H9 (cell line): ENCODE measurements around the gene PRPF6. TPM values are rescaled to one million over a fixed set of nuclear protein-coding genes. Genes with fewer than 3 reads are reported as not detected.
A peak's percentile ranks its signal among the peaks of the same experiment; 100 is the strongest.

ENCODE experiments used
- DNase-seq: peaks from one replicate; pipeline ENCODE4 v3.0.0-alpha.2; 2017
- H2AFZ ChIP-seq: one replicate; pipeline ENCODE4 v1.6.1; 2013; ENCODE audit warnings: mild to moderate bottlenecking, low read length, control low read depth, moderate library complexity
- H2AK5ac ChIP-seq: 2 replicates; pipeline ENCODE4 v1.6.1; 2013; ENCODE audit warnings: low read length, control low read depth, mixed read lengths; ENCODE audit not compliant: insufficient read length
- H2BK120ac ChIP-seq: one replicate; pipeline ENCODE4 v1.6.1; 2013; ENCODE audit warnings: low read depth, mild to moderate bottlenecking, low read length, control low read depth, inconsistent platforms; ENCODE audit not compliant: poor library complexity, severe bottlenecking
- H2BK12ac ChIP-seq: 2 replicates; pipeline ENCODE4 v1.6.1; 2013; ENCODE audit warnings: low read length, control low read depth, mixed read lengths, low read depth; ENCODE audit not compliant: insufficient read length
- H2BK15ac ChIP-seq: 2 replicates; pipeline ENCODE4 v1.6.1; 2013; ENCODE audit warnings: low read depth, low read length, control low read depth
- H2BK20ac ChIP-seq: one replicate; pipeline ENCODE4 v1.6.1; 2013; ENCODE audit warnings: low read depth, mild to moderate bottlenecking, low read length, control low read depth, inconsistent platforms; ENCODE audit not compliant: poor library complexity, severe bottlenecking
- H2BK5ac ChIP-seq: 2 replicates; pipeline ENCODE4 v1.6.1; 2013; ENCODE audit warnings: low read length, control low read depth, mixed read lengths; ENCODE audit not compliant: insufficient read length
- H3K14ac ChIP-seq: 2 replicates; pipeline ENCODE4 v1.6.1; 2013; ENCODE audit warnings: low read length, control low read depth; ENCODE audit not compliant: insufficient read depth
- H3K18ac ChIP-seq: 2 replicates; pipeline ENCODE4 v1.6.1; 2013; ENCODE audit warnings: low read depth, mild to moderate bottlenecking, mixed read lengths, low read length, control low read depth; ENCODE audit not compliant: insufficient read length
- H3K23ac ChIP-seq: 2 replicates; pipeline ENCODE4 v1.6.1; 2013; ENCODE audit warnings: low read length, control low read depth, mixed read lengths, low read depth; ENCODE audit not compliant: insufficient read length
- H3K23me2 ChIP-seq: 2 replicates; pipeline ENCODE4 v1.6.1; 2013; ENCODE audit warnings: low read depth, mild to moderate bottlenecking, mixed read lengths, low read length, control low read depth; ENCODE audit not compliant: insufficient read length, poor library complexity, severe bottlenecking
- H3K27ac ChIP-seq: 2 replicates; pipeline ENCODE4 v1.5.1; 2013; ENCODE audit warnings: low read length, control low read depth, mixed read lengths, low read depth; ENCODE audit not compliant: insufficient read length
- H3K27me3 ChIP-seq: 2 replicates; pipeline ENCODE4 v1.6.1; 2013; ENCODE audit warnings: low read length, control low read depth, inconsistent platforms; ENCODE audit not compliant: insufficient read depth
- H3K4ac ChIP-seq: 2 replicates; pipeline ENCODE4 v1.6.1; 2013; ENCODE audit warnings: low read depth, mild to moderate bottlenecking, control low read depth, inconsistent platforms, low read length, moderate library complexity
- H3K4me1 ChIP-seq: 2 replicates; pipeline ENCODE4 v1.6.1; 2013; ENCODE audit warnings: low read length, control low read depth, inconsistent platforms; ENCODE audit not compliant: insufficient read depth
- H3K4me2 ChIP-seq: 2 replicates; pipeline ENCODE4 v1.6.1; 2013; ENCODE audit warnings: low read length, control low read depth, mixed read lengths; ENCODE audit not compliant: insufficient read length, insufficient read depth
- H3K56ac ChIP-seq: 2 replicates; pipeline ENCODE4 v1.6.1; 2013; ENCODE audit warnings: low read depth, mild to moderate bottlenecking, mixed read lengths, low read length, control low read depth; ENCODE audit not compliant: insufficient read length
- H3K79me1 ChIP-seq: 2 replicates; pipeline ENCODE4 v1.6.1; 2013; ENCODE audit warnings: low read depth, mild to moderate bottlenecking, moderate library complexity, low read length, control low read depth, inconsistent platforms; ENCODE audit not compliant: insufficient read depth, poor library complexity, severe bottlenecking
- H3K79me2 ChIP-seq: 2 replicates; pipeline ENCODE4 v1.6.1; 2013; ENCODE audit warnings: low read length, control low read depth, inconsistent platforms; ENCODE audit not compliant: insufficient read depth
- H3K9ac ChIP-seq: 2 replicates; pipeline ENCODE4 v1.6.1; 2013; ENCODE audit warnings: low read length, control low read depth, mixed read lengths; ENCODE audit not compliant: insufficient read length; ENCODE audit errors: extremely low read depth
- H3K9me3 ChIP-seq: one replicate; pipeline ENCODE4 v1.6.1; 2013; ENCODE audit warnings: low read depth, low read length, inconsistent platforms; ENCODE audit not compliant: control insufficient read depth
- H3T11ph ChIP-seq: one replicate; pipeline ENCODE4 v1.6.1; 2013; ENCODE audit warnings: mild to moderate bottlenecking, low read length, control low read depth, inconsistent platforms
- H4K20me1 ChIP-seq: one replicate; pipeline ENCODE4 v1.6.1; 2013; ENCODE audit not compliant: control insufficient read depth, insufficient read length, insufficient read depth
- H4K5ac ChIP-seq: 2 replicates; pipeline ENCODE4 v1.6.1; 2013; ENCODE audit warnings: low read depth, mild to moderate bottlenecking, mixed read lengths, low read length, control low read depth; ENCODE audit not compliant: insufficient read length
- H4K8ac ChIP-seq: replicated peaks from 2 replicates; pipeline ENCODE4 v1.6.1; 2013; ENCODE audit warnings: low read length, control low read depth, mixed read lengths, low read depth; ENCODE audit not compliant: insufficient read length
- H4K91ac ChIP-seq: 2 replicates; pipeline ENCODE4 v1.6.1; 2013; ENCODE audit warnings: low read depth, mild to moderate bottlenecking, moderate library complexity, mixed read lengths, low read length, control low read depth; ENCODE audit not compliant: insufficient read length
- H3K27ac Mint-ChIP-seq, 3 experiments: 2 replicates in 2 of 3; 3 replicates in 1 of 3; pipeline ENCODE4 v1.8.0; 2020 to 2021; ENCODE audit warnings: mixed read lengths in 3 of 3, mild to moderate bottlenecking in 1 of 3, moderate library complexity in 1 of 3
- H3K27me3 Mint-ChIP-seq: 2 replicates; pipeline ENCODE4 v1.8.0; 2021; ENCODE audit warnings: low read depth, mild to moderate bottlenecking, moderate library complexity, mixed read lengths
- H3K36me3 Mint-ChIP-seq, 3 experiments: 2 replicates in 2 of 3; 3 replicates in 1 of 3; pipeline ENCODE4 v1.8.0; 2020 to 2021; ENCODE audit warnings: low read depth in 3 of 3, mixed read lengths in 3 of 3; ENCODE audit not compliant: insufficient read depth in 1 of 3
- H3K4me1 Mint-ChIP-seq, 2 experiments: 2 replicates each; pipeline ENCODE4 v1.8.0; 2020; ENCODE audit warnings: mixed read lengths in 2 of 2
- H3K4me3 Mint-ChIP-seq, 2 experiments: 2 replicates in 1 of 2; 3 replicates in 1 of 2; pipeline ENCODE4 v1.8.0; 2020 to 2021; ENCODE audit warnings: mild to moderate bottlenecking in 2 of 2, mixed read lengths in 2 of 2, moderate library complexity in 1 of 2
- H3K9me3 Mint-ChIP-seq, 2 experiments: 2 replicates in 1 of 2; 3 replicates in 1 of 2; pipeline ENCODE4 v1.8.0; 2020; ENCODE audit warnings: mild to moderate bottlenecking in 2 of 2, mixed read lengths in 2 of 2, moderate library complexity in 1 of 2
- CTCF ChIP-seq: fragments of 200-600 bp; sonication (generic); conservative IDR thresholded peaks from 3 replicates; pipeline ENCODE4 v1.8.0; 2021; ENCODE audit warnings: antibody characterized with exemption, mild to moderate bottlenecking
- WGBS: extraction: QIAGEN DNeasy Blood & Tissue Kit; methylation state at CpG from one replicate; pipeline ENCODE4 v1.1.7; 2013; ENCODE audit warnings: missing lambda C conversion rate, low lambda C conversion rate, mixed read lengths; ENCODE audit not compliant: insufficient read length; ENCODE audit errors: extremely low coverage; 5-methylcytosine and 5-hydroxymethylcytosine counted together
- total RNA-seq: library from RNA; stranded (reverse); gene quantifications from 2 replicates; pipeline ENCODE4 v1.2.1, GENCODE V29; 2021

PRPF6 gene
- total RNA-seq, 1 experiment from 2014 or later, result 87.9 TPM

DNA sequence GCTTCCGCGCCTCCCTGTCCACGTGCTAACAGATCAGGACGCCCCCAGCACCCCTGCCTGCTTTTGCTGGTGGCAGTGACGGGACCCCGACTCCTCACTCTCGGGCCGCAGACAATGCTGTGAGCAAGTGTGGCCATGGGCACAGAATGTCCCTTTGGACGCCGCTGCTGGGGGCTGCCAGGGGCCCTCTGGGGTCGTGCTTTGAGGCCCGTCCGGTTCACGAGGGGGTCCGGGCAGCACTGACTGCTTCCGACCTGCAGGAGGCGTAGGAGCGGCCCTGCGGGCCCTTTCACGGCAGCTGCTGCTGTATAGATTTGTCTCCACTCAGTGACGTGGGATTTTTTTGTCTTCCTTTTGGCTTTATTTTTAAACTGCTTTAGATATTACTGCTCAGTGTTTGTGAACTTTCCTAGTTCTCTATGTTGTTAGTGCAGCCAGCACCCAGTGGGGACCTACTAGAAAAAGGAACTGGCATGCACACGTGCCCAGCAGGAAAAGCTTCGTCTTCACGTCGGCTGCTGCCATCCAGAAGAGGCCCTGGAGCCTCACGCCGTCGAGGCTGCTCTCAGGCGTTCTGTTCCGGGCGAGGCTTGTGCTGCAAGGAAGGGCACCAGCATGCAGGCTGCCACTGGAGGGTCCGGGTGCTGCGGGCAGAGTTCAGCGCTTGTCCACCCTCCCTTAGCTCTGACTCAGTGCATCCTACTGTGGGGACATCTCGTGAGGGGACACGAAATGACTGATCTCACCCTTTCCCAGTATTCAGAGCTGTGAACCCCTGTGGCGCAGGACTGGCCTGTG lies 46.5 kb upstream of the PRPF6 start:
- H3K27me3 ChIP-seq, result no peaks in the 10 kb centered on the region
- H3K27ac Mint-ChIP-seq, result peak overlapping the region in 2 of 3 experiments; percentile 52 to 80; a peak in 3 of 7 replicates
- WGBS, result no CpG with 5 or more reads among the region's 37 CpGs
- no peaks in the 10 kb centered on the region for H3K4me1 Mint-ChIP-seq
- no peaks in the 10 kb centered on the region for H3K9me3 ChIP-seq
- no peak overlapping the region for H3K56ac ChIP-seq
- peaks cover 22 to 52% (median 51%) of the 10 kb centered on the region in 3 experiments for H3K36me3 Mint-ChIP-seq
- no peak overlapping the region for H2BK15ac ChIP-seq
- H2BK5ac ChIP-seq, result no peak overlapping the region
- no peak overlapping the region for H3K27ac ChIP-seq
- no peak overlapping the region for H4K91ac ChIP-seq
- no peak for DNase-seq
- H3K9me3 Mint-ChIP-seq, result no peaks in the 10 kb centered on the region
- no peak overlapping the region for H2BK12ac ChIP-seq
- H4K20me1 ChIP-seq, result no peaks in the 10 kb centered on the region
- no peak overlapping the region for H3K4me3 Mint-ChIP-seq
- TF ChIP-seq CTCF, result peak; percentile 78
- H3K23me2 ChIP-seq, result peaks cover 6% of the 10 kb centered on the region
- no peak overlapping the region for H3K14ac ChIP-seq
- H3K4me1 ChIP-seq, result no peaks in the 10 kb centered on the region
- H3K79me2 ChIP-seq, result 0 out of 2 replicates have a peak, but pooled peaks cover 4% of the 10 kb centered on the region
- no peak overlapping the region for H4K5ac ChIP-seq
- H2AFZ ChIP-seq, result no peak overlapping the region
- no peak overlapping the region for H3K9ac ChIP-seq
- H3K4ac ChIP-seq, result no peak overlapping the region
- no peak overlapping the region for H2AK5ac ChIP-seq
- no peaks in the 10 kb centered on the region for H3K27me3 Mint-ChIP-seq
- no peak overlapping the region for H3K18ac ChIP-seq
- H3K79me1 ChIP-seq, result no peaks in the 10 kb centered on the region
- H3K23ac ChIP-seq, result no peak overlapping the region
- H2BK120ac ChIP-seq, result no peak overlapping the region
- no peak overlapping the region for H4K8ac ChIP-seq
- H3T11ph ChIP-seq, result no peak overlapping the region
- no peak overlapping the region for H2BK20ac ChIP-seq
- H3K4me2 ChIP-seq, result no peak overlapping the region
